Islet of Langerhans (tissue), 1 donor: Measurements from ENCODE around the gene AATK.
"Not testable (repeated sequence)": the region's sequence is repeated elsewhere in the genome, so short reads cannot be mapped to it uniquely, and the experiment has no call there.

Experiments used
- FAIRE-seq: peaks from one replicate; lab custom pipeline; 2011; peaks lifted over from hg19 to GRCh38; lab: Jason Lieb, UNC

AATK gene

DNA sequence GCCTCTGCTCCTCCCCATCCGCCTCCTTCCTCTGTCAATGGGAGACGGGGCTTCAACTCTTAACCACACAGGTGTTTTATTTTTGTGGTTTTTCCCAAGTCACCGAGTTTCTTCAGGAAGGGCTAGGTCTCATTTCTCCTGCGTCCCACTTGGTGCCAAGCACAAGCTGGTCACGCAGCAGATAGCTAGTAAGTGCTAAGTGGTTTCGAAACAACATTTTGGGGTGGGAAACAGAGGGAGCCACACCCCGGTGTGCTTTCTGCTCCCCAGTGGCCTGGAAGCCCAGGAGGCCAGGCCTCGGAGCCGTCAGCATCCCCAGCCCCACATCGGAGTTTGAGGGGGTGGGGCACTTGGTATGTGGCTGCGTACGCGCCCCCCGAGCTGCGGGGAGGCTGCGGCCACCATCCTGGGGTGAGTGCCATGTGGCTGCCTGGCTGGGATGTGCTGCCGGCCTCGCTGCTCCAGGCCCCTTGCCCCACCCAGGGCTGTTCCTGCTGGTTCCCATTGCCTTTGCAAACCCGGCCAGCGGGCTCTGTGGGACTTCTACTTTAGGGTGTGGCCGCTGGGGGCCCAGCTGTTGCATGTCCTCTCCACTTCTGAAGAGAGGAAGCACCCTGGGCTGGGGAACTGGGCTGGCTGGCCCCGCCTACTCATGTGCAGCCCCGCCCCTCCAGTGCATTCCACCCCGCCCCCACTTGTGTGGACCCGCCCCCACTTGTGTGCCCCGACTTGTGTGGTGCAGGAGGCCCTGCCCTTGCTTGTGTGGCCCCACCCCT lies 75.5 kb downstream of the AATK start:
- no peak for FAIRE-seq

DNA sequence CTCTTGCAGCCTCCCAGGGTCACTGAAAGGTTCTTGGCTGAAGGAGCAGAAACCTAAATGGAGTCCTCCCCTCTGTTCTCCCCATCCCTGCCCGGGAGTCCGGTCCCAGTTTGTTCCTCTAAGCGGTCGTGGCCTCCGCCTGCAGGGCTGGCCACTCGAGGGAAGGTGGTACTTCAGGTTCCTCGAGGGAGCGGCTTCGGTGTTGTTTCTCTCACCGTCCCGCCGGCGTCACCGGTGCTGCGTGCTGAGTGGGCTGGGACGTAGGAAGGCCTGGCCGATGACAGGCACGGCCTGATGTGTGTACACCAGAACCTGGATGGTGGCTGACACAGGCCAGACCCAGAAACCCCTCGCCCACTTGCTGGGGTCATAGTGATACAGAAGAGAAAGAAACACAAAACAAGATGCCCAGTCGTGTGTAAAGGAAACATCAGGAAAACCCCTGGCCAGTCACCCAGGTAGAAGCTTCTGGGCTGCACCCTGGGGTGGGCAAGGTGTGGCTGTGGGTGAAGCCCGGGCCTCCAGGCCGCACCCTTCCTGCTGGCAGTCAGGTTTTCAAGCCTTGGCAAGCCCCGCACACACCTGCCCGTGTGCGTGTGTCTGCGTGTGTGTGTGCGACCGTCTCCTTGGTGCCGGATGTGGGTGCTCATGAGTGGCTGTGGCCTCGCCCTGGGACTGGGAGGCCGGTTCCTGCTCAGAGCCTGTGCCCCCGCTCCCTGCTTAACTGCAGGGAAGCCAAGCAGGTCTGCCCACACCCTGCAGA lies 79.1 kb downstream of the AATK start:
- no peak for FAIRE-seq

DNA sequence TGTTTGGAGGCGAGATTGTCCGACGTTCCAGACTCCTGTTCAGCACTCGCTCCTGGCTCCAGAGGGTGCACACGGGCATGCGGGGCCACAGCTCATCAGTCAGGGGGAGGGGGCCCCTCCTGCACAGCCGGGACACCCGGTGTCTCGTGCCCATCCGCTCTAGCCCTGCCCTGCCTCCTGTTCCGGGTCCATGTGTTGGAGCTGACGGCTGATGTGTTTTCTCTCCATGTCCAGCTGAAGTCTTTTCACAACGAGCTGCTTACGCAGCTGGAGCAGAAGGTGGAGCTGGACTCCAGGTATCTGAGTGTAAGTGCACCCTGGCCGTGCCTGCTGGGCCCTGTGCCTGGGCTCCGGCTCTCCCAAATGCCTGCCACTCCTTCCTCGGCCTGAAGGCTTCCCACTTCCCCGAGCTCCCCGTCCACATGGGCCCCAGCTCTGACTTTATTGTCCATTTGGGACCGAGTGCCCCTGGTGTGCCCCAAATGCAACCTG lies 80.6 kb downstream of the AATK start:
- FAIRE-seq: no peak

DNA sequence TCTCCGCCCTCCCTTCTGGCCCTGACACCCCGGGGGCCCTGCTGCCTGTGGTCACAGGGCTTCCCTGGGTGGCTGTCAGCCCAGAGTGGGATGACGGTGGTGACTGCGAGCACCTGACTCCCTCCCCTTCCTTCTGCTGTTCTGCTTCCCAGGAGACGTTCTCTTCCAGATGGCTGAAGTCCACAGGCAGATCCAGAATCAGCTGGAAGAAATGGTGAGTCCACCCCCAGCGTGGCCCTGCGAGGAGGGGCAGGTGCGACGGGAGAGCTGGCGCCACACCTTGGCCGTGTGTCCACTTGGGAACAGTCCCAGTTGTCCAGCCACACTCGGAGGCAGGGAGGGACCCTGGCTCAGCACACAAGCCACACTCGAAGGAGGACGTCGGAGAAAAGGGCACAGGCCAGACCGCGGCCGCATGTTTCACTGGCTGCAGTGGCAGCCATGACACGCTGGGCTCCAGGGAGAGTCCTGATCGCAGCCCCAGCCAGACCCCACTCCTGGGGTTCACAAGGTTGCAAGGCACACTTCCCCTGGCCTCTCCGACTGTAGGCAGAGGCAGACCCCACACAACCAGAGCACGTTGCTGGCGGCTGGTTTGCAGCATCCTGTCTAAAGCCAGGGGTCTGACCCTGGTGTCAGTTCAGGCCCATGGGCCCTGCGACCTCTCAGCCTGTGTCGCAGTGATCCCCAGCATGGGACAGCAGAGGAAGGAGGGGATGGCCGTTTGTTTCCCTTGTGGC lies 81.2 kb downstream of the AATK start:
- FAIRE-seq: no peak

DNA sequence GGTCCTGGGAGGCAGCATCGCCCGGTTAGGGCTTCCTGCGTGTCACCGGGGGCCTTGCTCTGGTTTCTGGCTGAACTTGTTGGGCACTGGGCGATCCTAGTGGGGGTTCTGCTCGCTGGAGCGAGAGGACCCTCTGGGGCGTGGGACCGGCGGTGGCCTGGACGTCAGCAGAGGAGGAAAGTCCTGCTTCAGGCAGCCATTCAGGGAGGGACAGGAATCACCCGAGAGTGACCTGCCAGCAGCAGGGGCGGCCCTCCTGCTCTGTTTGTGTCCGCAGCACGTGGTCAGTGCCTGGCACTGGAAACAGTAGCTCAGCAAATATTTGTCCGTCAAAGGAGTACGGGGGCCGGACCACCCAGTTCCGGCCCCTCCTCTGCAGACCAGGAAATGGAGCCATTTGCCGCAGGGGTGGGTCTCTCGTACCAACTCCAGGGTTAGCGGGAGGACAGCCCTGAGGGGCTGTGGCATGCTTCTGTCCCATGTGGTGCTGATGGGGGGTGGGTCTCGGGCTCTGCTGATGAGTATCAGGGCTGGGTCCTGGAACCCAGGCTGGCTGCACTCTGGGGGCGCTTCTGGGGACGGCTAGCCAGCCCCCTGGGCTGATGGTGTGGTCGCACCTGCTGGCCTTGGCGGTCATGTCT lies 82.8 kb downstream of the AATK start:
- no peak for FAIRE-seq

DNA sequence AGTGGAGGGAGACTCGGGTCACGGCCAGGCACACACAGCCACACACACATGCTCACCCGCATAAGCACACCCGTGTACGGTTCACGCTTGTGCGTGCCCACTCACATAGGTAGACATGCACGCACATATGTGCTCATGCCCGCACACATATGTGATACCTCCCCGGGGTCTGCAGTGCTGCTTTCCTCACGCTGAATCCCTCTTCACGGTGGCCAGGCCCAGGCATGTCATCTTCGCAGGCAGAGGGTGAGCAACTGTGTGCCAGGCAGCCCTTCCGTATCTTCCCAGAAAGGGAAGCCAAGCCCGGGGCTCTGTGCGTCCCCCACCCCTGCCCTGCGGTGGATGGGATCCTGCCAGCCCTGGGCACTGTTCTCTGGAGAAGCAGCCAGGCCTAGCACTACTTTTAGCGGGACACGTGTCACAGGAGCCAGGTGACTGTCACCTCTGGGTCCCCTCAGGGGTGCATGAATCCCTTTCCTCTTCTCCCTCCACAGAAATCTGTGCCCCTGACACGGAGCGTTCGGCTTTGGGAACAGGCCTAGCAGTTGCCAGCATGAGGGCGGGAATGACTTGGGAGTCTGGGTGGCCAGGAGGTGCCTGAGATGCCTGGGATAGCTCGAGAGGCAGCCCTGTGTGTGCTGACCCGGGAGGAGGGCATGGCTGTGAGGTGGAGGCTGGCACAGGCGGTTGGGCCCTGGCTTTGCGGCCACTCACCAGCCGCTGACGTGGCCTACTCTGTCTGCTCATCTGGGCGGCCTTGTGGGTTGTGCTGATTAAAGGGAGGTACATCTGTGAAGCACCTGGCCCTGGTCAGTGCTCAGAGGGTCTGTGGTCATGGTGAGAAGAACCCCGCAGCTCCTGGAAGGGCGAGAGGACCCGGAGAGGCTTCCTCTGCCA lies 83.6 kb downstream of the AATK start:
- FAIRE-seq: no peak

DNA sequence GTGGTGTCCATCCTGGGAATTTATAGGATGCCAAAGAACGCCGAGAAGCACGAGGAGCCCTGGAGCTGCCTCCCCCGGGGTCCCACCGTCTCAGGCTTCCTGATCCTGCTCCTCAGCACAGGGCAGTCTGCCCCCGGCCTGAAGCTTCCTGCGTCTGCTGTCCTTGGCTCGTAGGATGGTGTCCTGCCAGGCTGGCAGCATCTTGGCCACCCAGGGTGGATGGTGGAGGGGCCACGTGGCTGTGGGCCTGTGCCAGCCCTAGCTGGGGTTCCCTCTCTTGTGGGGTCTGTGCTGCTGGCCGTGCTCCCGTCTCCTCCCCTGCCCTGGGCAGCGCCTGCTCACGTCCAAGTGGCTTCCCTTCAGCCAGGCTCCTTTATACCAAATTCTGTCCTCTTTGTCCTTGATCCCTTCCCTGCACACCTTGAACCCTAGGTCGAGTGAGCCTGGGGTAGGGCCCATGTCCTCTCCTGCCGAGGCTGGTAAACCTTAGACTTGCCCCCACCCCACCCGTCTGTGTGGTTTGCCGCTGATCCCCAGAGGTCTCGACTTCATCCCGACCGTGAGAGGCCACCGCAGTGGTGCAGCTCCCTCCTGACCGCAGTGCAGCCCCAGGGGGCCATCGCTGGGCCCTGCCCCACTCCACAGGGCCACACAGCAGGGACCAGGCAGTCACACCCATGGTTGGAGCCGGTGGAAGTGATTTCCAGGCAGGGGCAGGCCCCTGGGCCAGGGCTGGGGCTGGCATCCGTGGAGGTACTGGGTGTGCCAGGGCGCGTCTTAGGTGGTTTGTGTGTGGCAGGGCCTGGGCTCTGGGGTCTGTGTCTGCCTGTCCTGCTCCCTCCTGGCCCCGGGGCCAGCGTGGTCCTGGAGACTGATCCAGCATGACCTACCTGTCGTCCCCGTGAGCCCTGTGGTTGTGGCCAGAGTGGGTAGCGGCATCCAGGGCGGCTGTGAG lies 84.5 kb downstream of the AATK start:
- no peak for FAIRE-seq

DNA sequence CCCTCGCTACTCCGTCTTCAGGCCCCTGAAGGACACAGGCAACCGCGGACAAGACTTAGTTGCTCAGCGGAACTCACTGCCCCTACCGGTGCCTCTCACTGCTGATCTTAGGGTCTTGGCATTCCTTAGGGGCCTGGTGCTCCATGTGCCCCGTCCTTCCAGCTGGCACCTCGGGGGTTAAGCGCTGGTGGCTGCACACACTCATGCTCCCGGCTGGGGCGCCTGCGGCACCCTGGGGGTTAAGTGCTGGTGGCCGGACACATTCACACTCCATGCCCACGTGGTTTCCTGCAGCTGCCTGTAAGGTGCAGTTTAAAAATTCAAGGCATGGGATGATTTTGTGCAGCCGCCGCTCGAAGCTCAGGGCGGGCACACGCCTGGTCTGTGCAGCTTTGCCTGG lies 86.0 kb downstream of the AATK start:
- FAIRE-seq: no peak

DNA sequence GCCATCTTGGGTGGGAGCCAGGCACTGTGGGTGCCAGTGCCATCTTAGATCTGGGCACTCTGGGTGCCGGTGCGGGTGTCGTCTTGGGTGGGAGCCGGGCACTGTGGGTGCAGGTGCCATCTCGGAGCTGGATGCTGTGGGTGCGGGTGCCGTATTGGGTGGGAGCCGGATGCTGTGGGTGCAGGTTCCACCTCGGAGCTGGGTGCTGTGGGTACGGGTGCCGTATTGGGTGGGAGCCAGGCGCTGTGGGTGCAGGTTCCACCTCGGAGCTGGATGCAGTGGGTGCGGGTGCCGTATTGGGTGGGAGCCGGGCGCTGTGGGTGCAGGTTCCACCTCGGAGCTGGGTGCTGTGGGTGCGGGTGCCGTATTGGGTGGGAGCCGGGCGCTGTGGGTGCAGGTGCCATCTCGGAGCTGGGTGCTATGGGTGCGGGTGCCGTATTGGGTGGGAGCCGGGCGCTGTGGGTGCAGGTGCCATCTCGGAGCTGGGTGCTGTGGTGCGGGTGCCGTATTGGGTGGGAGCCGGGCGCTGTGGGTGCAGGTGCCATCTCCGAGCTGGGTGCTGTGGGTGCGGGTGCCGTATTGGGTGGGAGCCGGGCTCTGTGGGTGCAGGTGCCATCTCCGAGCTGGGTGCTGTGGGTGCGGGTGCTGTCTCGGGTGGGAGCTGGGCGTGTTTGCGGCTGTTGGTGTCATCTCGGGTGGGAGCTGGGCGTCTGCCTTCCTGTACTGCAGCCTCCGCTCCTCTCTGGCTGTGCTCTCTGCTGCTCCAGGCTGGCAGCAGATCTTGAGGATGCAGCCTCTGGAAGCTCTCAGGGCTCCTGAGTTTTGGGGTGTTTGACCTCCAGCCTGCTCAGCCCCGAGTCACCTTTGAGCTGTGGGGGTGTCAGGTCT lies 87.8 kb downstream of the AATK start:
- not testable (repeated sequence) for FAIRE-seq

DNA sequence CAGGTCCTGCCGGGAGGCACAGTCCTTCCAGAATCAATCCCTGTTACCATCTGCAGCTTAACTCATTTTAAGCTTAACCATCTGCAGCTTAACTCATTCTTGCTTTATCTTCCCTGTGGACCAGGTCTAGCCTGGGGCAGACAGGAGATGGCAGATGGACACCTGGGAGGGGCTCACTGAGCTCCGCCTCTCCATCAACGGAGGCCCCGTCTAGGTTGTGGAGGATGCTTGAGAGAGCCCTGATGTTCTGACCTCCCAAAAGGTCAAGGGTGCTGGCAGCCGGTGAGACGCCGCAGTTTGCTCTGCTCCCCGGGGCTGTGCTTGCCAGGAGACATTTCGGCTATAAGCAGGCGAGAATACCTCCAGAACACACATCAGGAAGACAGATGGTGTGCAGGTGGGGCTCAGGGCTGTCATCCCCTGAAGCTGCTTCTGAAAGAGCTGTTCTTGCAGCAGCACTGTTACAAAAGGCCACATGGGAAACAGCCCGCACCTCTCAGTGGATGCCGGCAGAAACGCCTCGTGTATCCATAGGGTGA lies 89.8 kb downstream of the AATK start:
- no peak for FAIRE-seq

DNA sequence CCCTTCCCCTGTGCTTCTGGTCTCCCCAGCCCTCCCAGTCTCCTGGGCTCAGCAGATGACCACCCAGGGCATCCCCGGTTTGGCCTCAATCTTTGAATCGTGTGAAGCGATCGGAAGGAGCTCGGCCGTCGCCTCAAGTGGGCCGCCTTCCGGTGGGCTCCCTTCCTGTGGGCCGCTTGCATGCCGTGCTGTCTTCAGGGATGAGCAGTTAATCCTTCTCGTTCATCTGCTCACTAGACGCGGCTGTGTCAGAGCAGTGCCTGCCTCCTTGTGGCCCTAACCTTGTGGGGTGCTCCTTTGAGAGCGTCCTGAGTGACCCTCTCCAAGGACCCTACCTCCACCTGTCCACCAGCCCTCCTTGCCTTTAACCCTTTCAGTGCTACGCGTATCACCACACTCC lies 90.7 kb downstream of the AATK start:
- FAIRE-seq: no peak

DNA sequence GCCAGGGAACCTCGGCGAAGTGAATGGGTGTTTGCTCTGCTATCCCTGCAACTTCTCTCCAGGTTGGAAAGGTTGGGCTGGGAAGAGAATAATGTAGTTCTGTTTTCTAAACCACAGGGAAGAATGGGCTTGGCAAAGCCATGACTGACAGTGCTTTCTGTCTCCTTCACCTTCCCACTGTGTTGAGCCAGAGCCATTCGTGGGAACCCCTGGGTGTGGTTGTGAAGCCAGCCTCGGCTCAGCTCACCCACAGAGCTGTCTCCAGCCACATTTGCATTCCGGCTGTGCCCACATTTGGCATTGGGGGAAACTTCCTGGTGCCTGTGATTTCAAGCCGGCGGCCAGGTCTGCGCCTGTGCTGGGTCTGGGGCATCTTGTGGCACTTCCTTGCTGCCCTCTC lies 91.1 kb downstream of the AATK start:
- FAIRE-seq: no peak

DNA sequence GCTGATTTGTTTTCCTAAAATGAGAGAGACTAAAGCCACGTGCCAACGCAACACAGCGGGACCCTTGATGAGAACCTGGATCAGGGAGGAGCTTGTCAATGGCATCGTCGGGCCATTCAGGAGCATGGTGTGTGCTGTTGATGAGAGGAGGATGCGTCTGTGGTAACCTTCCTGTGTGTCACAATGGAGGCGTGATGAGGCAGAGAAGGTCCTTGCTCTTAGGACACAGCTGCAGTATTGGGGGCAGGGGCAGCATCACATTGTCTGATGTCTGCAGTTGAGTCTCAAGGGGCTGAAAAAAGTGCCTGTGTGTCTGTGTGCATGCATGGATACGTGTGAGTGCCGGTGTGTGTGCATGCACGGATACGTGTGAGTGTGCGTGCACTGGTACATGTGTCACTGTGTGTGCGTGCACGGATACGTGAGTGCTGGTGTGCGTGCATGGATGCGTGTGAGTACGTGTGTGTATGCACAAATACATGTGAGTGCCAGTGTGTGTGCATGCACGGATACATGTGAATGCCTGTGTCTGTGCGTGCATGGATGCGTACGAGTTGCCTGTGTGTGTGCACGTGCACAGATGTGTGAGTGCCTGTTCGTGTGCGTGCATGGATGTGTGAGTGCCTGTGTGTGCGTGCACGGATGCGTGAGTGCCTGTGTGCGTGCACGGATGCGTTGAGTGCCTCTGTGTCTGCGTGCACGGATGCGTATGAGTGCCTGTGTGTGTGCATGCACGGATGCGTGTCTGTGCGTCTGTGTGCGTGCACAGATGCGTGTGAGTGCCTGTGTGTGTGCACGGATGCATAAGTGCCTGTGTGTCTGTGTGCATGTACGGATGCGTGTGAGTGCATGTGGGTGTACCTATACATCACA lies 91.8 kb downstream of the AATK start:
- FAIRE-seq: no peak

DNA sequence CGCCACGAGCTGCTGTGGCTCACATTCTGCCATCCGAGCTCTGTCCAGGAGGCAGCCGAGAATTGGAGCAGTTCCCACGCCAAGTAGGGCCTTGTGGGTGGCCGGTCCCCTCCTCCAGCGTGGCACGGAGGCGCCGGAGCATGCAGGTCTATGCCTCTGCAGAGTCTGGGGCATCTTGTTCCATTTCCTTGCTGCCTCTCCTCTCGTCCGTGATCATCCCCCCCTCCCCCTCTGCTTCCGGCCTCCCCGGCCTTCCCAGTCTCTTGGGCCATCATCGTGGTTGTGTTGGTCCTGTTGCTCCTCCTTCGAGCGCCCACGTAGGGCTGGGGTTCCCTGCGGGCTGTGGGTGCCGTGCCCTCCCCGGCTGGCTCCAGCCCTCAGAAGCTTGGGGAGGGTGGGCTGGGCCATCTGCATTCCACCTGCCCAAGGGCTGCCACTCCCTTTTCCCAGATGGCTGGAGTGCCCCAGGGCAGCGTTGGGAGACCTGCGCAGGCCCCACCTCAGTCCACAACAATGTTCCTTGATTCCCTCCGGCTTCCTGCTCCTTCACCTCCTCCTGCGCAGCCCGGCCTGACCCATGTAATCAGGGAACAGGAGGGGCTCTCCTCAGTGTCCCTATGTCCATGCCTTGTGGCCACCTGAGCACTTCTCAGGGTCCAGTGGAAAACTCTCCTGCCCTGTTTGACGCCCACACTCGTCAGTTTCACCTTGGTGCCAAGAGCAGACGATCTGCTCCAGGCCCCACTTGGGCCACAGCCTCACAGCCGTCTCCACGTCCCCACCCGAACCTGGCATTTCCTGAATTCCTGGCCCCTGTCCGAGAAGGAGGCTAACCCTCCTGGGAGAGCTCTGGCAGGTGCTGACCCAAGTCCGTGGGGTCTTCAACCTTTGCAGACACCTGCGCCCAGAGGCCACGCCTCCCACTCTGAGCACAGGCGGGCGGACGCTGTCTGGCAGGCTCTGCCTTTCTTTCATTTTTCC lies 94.0 kb downstream of the AATK start:
- FAIRE-seq: no peak

DNA sequence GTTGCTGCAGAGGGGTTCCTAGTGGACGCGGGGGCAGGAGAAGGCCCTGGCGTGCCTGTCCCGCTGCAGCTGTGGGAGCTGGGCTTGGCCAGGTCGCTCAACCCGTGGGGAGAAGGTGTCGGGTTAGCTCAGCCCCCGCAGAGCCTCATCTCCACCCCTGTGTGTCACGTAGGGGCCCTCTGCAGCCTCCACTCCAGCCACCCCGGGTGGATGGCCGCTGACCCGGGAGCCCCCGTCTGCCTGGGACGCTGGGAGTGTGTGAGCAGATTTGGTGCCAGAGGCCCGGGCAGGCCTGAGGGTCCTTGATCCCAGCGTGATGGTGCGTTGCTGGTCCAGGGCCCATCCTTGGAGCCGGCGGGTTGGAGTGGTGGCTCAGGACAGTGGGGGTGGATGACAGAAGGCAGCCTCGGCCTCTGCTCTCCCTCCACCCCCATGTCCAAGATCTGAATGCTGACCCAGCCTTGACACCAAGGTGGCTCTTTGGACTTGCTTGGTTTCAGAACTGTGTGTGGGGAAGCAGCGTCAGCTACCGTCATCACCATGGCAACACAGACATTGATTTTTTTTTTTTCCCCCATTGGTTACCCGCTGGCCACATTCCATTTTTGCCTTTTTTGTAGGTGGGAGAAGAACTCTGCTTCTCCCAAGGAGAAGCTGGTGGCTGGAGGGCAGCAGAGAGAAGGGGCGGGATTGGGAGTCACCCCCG lies 95.3 kb downstream of the AATK start:
- no peak for FAIRE-seq

DNA sequence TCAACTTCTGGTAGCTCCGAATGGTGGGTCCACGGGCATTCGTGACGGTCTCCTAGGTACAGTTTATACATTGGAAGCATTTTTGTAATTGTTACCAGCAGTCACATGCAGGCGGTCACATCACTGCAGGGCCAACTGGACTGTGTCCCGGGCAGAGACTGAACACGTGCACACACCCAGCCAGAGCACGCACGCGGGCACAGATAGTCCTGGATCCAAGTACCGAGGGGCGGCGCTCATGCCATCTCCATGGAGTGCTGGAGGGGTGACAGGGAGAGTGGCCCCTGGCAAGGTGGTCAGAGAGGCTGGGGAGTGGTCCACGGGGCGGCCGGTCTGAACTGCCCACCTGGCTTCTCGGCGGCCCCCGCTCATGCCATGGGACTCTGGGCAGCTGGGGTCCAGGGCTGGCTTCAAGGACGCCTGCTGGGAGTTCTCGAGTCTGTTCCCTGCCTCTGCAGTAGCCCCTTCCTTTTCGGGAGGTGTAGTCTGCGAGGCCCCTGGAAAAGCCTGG lies 96.8 kb downstream of the AATK start:
- FAIRE-seq: no peak
